Measurements from ENCODE around the gene SAC3D1. TPM values are rescaled to one million over a fixed set of nuclear protein-coding genes. Genes with fewer than 3 reads are reported as not detected.

The SAC3D1 gene
- total RNA-seq, 1 experiment from 2014 or later = 55.6 TPM

- TF ChIP-seq SIN3A (IDR thresholded peaks at IDR 0.05; ENCODE audit: borderline replicate concordance, insufficient read depth, low read depth, low read length) (no peak), CTCF (IDR thresholded peaks at IDR 0.05) (no peak), POLR2AphosphoS5 (IDR thresholded peaks at IDR 0.05; ENCODE audit: low read depth, low read length) (no peak), TCF7L2 (IDR thresholded peaks at IDR 0.05; ENCODE audit: low read depth, low read length) (no peak)
- TF ChIP-seq, protein P1, sequence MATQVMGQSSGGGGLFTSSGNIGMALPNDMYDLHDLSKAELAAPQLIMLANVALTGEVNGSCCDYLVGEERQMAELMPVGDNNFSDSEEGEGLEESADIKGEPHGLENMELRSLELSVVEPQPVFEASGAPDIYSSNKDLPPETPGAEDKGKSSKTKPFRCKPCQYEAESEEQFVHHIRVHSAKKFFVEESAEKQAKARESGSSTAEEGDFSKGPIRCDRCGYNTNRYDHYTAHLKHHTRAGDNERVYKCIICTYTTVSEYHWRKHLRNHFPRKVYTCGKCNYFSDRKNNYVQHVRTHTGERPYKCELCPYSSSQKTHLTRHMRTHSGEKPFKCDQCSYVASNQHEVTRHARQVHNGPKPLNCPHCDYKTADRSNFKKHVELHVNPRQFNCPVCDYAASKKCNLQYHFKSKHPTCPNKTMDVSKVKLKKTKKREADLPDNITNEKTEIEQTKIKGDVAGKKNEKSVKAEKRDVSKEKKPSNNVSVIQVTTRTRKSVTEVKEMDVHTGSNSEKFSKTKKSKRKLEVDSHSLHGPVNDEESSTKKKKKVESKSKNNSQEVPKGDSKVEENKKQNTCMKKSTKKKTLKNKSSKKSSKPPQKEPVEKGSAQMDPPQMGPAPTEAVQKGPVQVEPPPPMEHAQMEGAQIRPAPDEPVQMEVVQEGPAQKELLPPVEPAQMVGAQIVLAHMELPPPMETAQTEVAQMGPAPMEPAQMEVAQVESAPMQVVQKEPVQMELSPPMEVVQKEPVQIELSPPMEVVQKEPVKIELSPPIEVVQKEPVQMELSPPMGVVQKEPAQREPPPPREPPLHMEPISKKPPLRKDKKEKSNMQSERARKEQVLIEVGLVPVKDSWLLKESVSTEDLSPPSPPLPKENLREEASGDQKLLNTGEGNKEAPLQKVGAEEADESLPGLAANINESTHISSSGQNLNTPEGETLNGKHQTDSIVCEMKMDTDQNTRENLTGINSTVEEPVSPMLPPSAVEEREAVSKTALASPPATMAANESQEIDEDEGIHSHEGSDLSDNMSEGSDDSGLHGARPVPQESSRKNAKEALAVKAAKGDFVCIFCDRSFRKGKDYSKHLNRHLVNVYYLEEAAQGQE (IDR thresholded peaks at IDR 0.05; ENCODE audit: insufficient read depth in 1 of 2, low read depth in 2 of 2, low read length in 1 of 2) = no peak
- Histone ChIP-seq H3K27me3 (ENCODE audit: control insufficient read depth, insufficient read depth, low read length) (no peaks in the 10 kb centered on the region), H3K27ac (ENCODE audit: low read length) (no peak overlapping the region), H3K9me3 (ENCODE audit: control insufficient read depth, insufficient read depth, low read depth, low read length) (no peaks in the 10 kb centered on the region), H3K4me3 (ENCODE audit: low read depth in 2 of 2, low read length in 2 of 2) (no peak overlapping the region), H3K36me3 (ENCODE audit: control insufficient read depth, insufficient read depth, low read length) (no peaks in the 10 kb centered on the region), H3K4me1 (ENCODE audit: control insufficient read depth, insufficient read depth, low read length) (no peaks in the 10 kb centered on the region)
- intact Hi-C loops (cut with micrococcal nuclease; ENCODE audit: unreplicated experiment) = no loop called here
- ATAC-seq = no peak
- no TSS peak for BruUV-seq (replicated peaks)
- POLR2A ChIA-PET = no interaction called here
- CTCF ChIA-PET = interaction anchor here (0.8 kb wide), 1 partner anchor 28 kb away, joined by 4 read pairs; the partner anchor contains the start of gene SNX15
- no peak for DNase-seq (ENCODE audit: low read depth, low spot score)
- in situ Hi-C loops (cut with HindIII; ENCODE audit: low pct_unique_long_range_greater_than_20kb, low sequenced_read_pairs) = no loop called here
These were observed 14.5 kb downstream of the SAC3D1 start for GRCh38 chr11:65055538-65055937.

DNA sequence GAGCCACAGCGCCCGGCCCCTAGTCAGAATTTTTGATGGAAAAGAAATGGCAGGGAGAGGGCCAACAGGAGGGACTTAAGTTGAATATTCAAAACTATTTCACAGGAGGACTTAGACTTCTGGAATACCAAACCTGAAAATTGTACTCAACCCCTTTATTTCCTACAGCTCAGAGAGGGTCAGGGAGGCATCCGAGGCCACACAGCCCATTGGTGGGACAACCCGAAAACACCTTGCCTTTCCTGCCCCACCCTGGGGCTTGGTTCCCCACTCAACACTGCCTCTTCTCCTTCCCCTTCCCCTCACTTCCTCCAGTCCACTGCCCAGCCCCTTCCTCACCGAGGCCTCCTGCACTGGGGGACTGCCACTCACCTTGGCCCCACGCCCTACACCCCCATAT is 16.0 kb downstream of the SAC3D1 start:
- no peak overlapping the region for H3K4me3 ChIP-seq (ENCODE audit: low read depth in 2 of 2, low read length in 2 of 2)
- H3K4me1 ChIP-seq (ENCODE audit: control insufficient read depth, insufficient read depth, low read length) = no peaks in the 10 kb centered on the region
- H3K27me3 ChIP-seq (ENCODE audit: control insufficient read depth, insufficient read depth, low read length) = no peaks in the 10 kb centered on the region
- in situ Hi-C loops (cut with HindIII; ENCODE audit: low pct_unique_long_range_greater_than_20kb, low sequenced_read_pairs) = no loop called here
- CTCF ChIA-PET = no interaction called here
- H3K9me3 ChIP-seq (ENCODE audit: control insufficient read depth, insufficient read depth, low read depth, low read length) = no peaks in the 10 kb centered on the region
- no peak for ATAC-seq
- POLR2A ChIA-PET = no interaction called here
- no peaks in the 10 kb centered on the region for H3K36me3 ChIP-seq (ENCODE audit: control insufficient read depth, insufficient read depth, low read length)
- BruUV-seq (replicated peaks) = no TSS peak
- no peak for TF ChIP-seq POLR2AphosphoS5 (IDR thresholded peaks at IDR 0.05; ENCODE audit: low read depth, low read length)
- TF ChIP-seq, protein P1 (IDR thresholded peaks at IDR 0.05; ENCODE audit: insufficient read depth in 1 of 2, low read depth in 2 of 2, low read length in 1 of 2) = no peak
- TF ChIP-seq CTCF (IDR thresholded peaks at IDR 0.05) = no peak
- no peak for TF ChIP-seq TCF7L2 (IDR thresholded peaks at IDR 0.05; ENCODE audit: low read depth, low read length)
- no peak for TF ChIP-seq SIN3A (IDR thresholded peaks at IDR 0.05; ENCODE audit: borderline replicate concordance, insufficient read depth, low read depth, low read length)
- H3K27ac ChIP-seq (ENCODE audit: low read length) = no peak overlapping the region
- intact Hi-C loops (cut with micrococcal nuclease; ENCODE audit: unreplicated experiment) = no loop called here
- DNase-seq (ENCODE audit: low read depth, low spot score) = no peak

Data from Panc1 (cell line).